HepG2 (cell line): ENCODE data around the gene SSR2. TPM values are rescaled to one million over a fixed set of nuclear protein-coding genes. Genes with fewer than 3 reads are reported as not detected.

Source experiments
- ATAC-seq: fragments of 200-7000 bp; cut with Tn5 transposase; 3 replicates; pipeline ENCODE4 v1.9.1; 2020; ENCODE audit warnings: mild to moderate bottlenecking, moderate library complexity
- BruUV-seq: library from RNA; stranded (reverse); fragments of 400-500 nt; replicated peaks from 2 replicates; lab custom pipeline; 2021; lab: Mats Ljungman, UMichigan
- CTCF ChIA-PET: fragments of 300-600 bp; formaldehyde crosslinking; extraction: SDS; loops from one replicate; lab custom pipeline; 2021; ENCODE audit warnings: low total read pairs, inconsistent platforms, low intra/inter-chr PET ratio; lab: Yijun Ruan, JAX
- POLR2A ChIA-PET: fragments of 350-600 bp; sonication (Branson Sonifier 250); formaldehyde crosslinking; loops from one replicate; lab custom pipeline; 2020; ENCODE audit warnings: antibody characterized with exemption, inconsistent platforms; lab: Yijun Ruan, JAX
- DNase-seq: peaks from one replicate; pipeline ENCODE4 v3.0.0-alpha.2; 2015; ENCODE audit warnings: low spot score
- FAIRE-seq: peaks from 3 replicates; lab custom pipeline; 2011; peaks lifted over from hg19 to GRCh38; lab: Jason Lieb, UNC
- H2AFZ ChIP-seq: one replicate; pipeline ENCODE4 v1.6.1; 2011; ENCODE audit warnings: low read length, inconsistent platforms
- H3K27ac ChIP-seq: fragments of 300-600 bp; 3 replicates; pipeline ENCODE4 v1.8.0; 2011; ENCODE audit warnings: mixed run types, mild to moderate bottlenecking, mixed read lengths, low read length, inconsistent platforms; ENCODE audit not compliant: insufficient read depth; ENCODE audit errors: extremely low read length
- H3K27me3 ChIP-seq, 2 experiments: fragments of 200-600 bp in 1 of 2; 2 replicates in 1 of 2; 3 replicates in 1 of 2; pipeline versions ENCODE4 v1.6.0 to v1.8.0; 2011; ENCODE audit warnings: low read length in 2 of 2, mild to moderate bottlenecking in 2 of 2, moderate library complexity in 2 of 2, inconsistent platforms in 1 of 2; ENCODE audit not compliant: insufficient read depth in 2 of 2, control insufficient read depth in 1 of 2
- H3K36me3 ChIP-seq, 2 experiments: fragments of 200-600 bp in 1 of 2; replicated peaks in 1 of 2; 2 replicates in 1 of 2; 3 replicates in 1 of 2; pipeline versions ENCODE4 v1.5.1 to v1.8.0; 2011; ENCODE audit warnings: low read length in 2 of 2, inconsistent platforms in 1 of 2; ENCODE audit not compliant: insufficient read depth in 2 of 2, control insufficient read depth in 1 of 2
- H3K4me1 ChIP-seq: 2 replicates; pipeline ENCODE4 v1.5.1; 2012; ENCODE audit warnings: low read length, inconsistent platforms; ENCODE audit not compliant: insufficient read depth
- H3K4me2 ChIP-seq: 2 replicates; pipeline ENCODE4 v1.6.0; 2011; ENCODE audit warnings: low read depth, low read length, inconsistent platforms
- H3K4me3 ChIP-seq, 3 experiments: fragments of 200-600 bp in 1 of 3; sonication (generic), shearing (Covaris generic) in 1 of 3; replicated peaks in 1 of 3; 2 replicates each; pipeline ENCODE4 v1.5.1; 2011 to 2016; ENCODE audit warnings: low read length in 3 of 3, inconsistent platforms in 2 of 3, low read depth in 2 of 3, mild to moderate bottlenecking in 2 of 3, control low read depth in 1 of 3, mixed read lengths in 1 of 3; ENCODE audit not compliant: insufficient read depth in 1 of 3
- H3K79me2 ChIP-seq: one replicate; pipeline ENCODE4 v1.6.1; 2011; ENCODE audit warnings: low read length, inconsistent platforms; ENCODE audit not compliant: insufficient read depth
- H3K9ac ChIP-seq: 2 replicates; pipeline ENCODE4 v1.6.0; 2011; ENCODE audit warnings: mild to moderate bottlenecking, low read depth, low read length, inconsistent platforms; ENCODE audit not compliant: insufficient read depth
- H3K9me3 ChIP-seq: 2 replicates; pipeline ENCODE4 v1.5.1; 2012; ENCODE audit warnings: mild to moderate bottlenecking, low read length
- H4K20me1 ChIP-seq: 2 replicates; pipeline ENCODE4 v1.6.0; 2011; ENCODE audit warnings: inconsistent platforms, mild to moderate bottlenecking, low read length, moderate library complexity; ENCODE audit not compliant: insufficient read depth
- ATF1 ChIP-seq: IDR thresholded peaks from 2 replicates; pipeline ENCODE4 v1.6.1; 2016; ENCODE audit warnings: mild to moderate bottlenecking, control low read depth
- BRD4 ChIP-seq: sonication (generic); formaldehyde crosslinking; IDR thresholded peaks from 2 replicates; pipeline ENCODE4 v1.4.0; 2020; ENCODE audit warnings: missing genetic modification reagents
- FOXP1 ChIP-seq, 2 experiments: fragments of 450-650 bp in 1 of 2; IDR thresholded peaks; 2 replicates each; pipeline ENCODE4 v1.6.1; 2017 to 2018; ENCODE audit warnings: antibody characterized with exemption in 1 of 2
- HOXA5 ChIP-seq: sonication (generic); formaldehyde crosslinking; IDR thresholded peaks from 2 replicates; pipeline ENCODE4 v1.4.0; 2020; ENCODE audit warnings: missing genetic modification reagents
- KDM1A ChIP-seq: IDR thresholded peaks from 2 replicates; pipeline ENCODE4 v1.6.1; 2016; ENCODE audit warnings: missing compliant biosample characterization
- KLF9 ChIP-seq: IDR thresholded peaks from 2 replicates; pipeline ENCODE4 v1.6.1; 2016; ENCODE audit warnings: low read depth
- MED13 ChIP-seq: sonication (generic); formaldehyde crosslinking; IDR thresholded peaks from 2 replicates; pipeline ENCODE4 v1.5.0; 2020; ENCODE audit warnings: missing genetic modification reagents
- MNT ChIP-seq: fragments of 450-650 bp; IDR thresholded peaks from 2 replicates; pipeline ENCODE4 v1.6.1; 2016
- NR2F1 ChIP-seq, 2 experiments: fragments of 450-650 bp in 1 of 2; formaldehyde crosslinking in 1 of 2; IDR thresholded peaks; 2 replicates each; pipeline versions ENCODE4 v1.5.0 to v1.6.1; 2016 to 2020; ENCODE audit warnings: mild to moderate bottlenecking in 1 of 2, missing compliant biosample characterization in 1 of 2, missing genetic modification reagents in 1 of 2, moderate library complexity in 1 of 2
- U2AF2 ChIP-seq: fragments of 200-400 bp; formaldehyde crosslinking; IDR thresholded peaks from 2 replicates; pipeline ENCODE4 v1.6.1; 2017; ENCODE audit warnings: low read depth, mild to moderate bottlenecking, low read length
- YEATS2 ChIP-seq: sonication (generic); formaldehyde crosslinking; IDR thresholded peaks from 2 replicates; pipeline ENCODE4 v1.4.0; 2020; ENCODE audit warnings: missing genetic modification reagents, borderline replicate concordance
- ZNF232 ChIP-seq: sonication (generic); formaldehyde crosslinking; IDR thresholded peaks from 2 replicates; pipeline ENCODE4 v1.4.0; 2020; ENCODE audit warnings: missing genetic modification reagents, borderline replicate concordance
- ZNF264 ChIP-seq: sonication (generic); formaldehyde crosslinking; IDR thresholded peaks from 2 replicates; pipeline ENCODE4 v1.4.0; 2020; ENCODE audit warnings: missing genetic modification reagents
- ZNF616 ChIP-seq: sonication (generic); formaldehyde crosslinking; IDR thresholded peaks from 2 replicates; pipeline ENCODE4 v1.5.0; 2020; ENCODE audit warnings: low read depth, mild to moderate bottlenecking, missing genetic modification reagents
- ZNF777 ChIP-seq: sonication (generic); formaldehyde crosslinking; IDR thresholded peaks from 2 replicates; pipeline ENCODE4 v1.4.0; 2020; ENCODE audit warnings: missing genetic modification reagents
- ZNF839 ChIP-seq: sonication (generic); formaldehyde crosslinking; IDR thresholded peaks from 2 replicates; pipeline ENCODE4 v1.4.0; 2020; ENCODE audit warnings: missing genetic modification reagents, mild to moderate bottlenecking, borderline replicate concordance
- WGBS: methylation state at CpG from one replicate; pipeline ENCODE4 v1.1.6; 2017; ENCODE audit warnings: low lambda C conversion rate; 5-methylcytosine and 5-hydroxymethylcytosine counted together
- in situ Hi-C: cut with HindIII; loops from 2 replicates; pipeline ENCODE4 v1.10.0; 2017; ENCODE audit warnings: low pct_unique_long_range_greater_than_20kb; ENCODE audit not compliant: extremely low pct_ligation_motif_present
- intact Hi-C: fragments of 100-400 bp; cut with micrococcal nuclease; formaldehyde crosslinking; loops from one replicate; pipeline ENCODE4 v1.10.0; 2022; ENCODE audit not compliant: unreplicated experiment
- polyA plus RNA-seq, 8 experiments: library from polyadenylated mRNA; depleted of rRNA in 3 of 8; stranded (reverse) in 7 of 8; unstranded in 1 of 8; fragments of >200 nt; fragmentation: Illumina TruSeq in 4 of 8; extraction: Trizol in 4 of 8; gene quantifications; 2 replicates each; pipeline versions ENCODE4 v1.2.1 to v1.2.3, GENCODE V29; 2011 to 2016; ENCODE audit warnings: low read depth in 4 of 8, missing spikeins in 1 of 8, mixed read lengths in 1 of 8; ENCODE audit not compliant: insufficient read depth in 1 of 8
- total RNA-seq, 5 experiments: library from RNA; depleted of rRNA; stranded (reverse); fragments of >200 nt; fragmentation: Illumina TruSeq; extraction: Trizol; gene quantifications; 2 replicates each; pipeline ENCODE4 v1.2.3, GENCODE V29; 2016; ENCODE audit warnings: low read depth in 1 of 5
- TF ChIP-seq, protein P1 (sequence below): sonication (generic); formaldehyde crosslinking; IDR thresholded peaks from 2 replicates; pipeline ENCODE4 v1.8.1; 2022; ENCODE audit warnings: mild to moderate bottlenecking, missing genetic modification reagents
- TF ChIP-seq, protein P2 (sequence below): sonication (generic); formaldehyde crosslinking; IDR thresholded peaks from 2 replicates; pipeline ENCODE4 v1.4.0; 2020; ENCODE audit warnings: missing genetic modification reagents, borderline replicate concordance
- TF ChIP-seq, protein P3 (sequence below): IDR thresholded peaks from 2 replicates; pipeline ENCODE4 v1.6.1; 2018; ENCODE audit warnings: missing genetic modification reagents
- TF ChIP-seq, protein P4 (sequence below): IDR thresholded peaks from 2 replicates; pipeline ENCODE4 v1.6.1; 2016

Gene SSR2
- total and polyA plus RNA-seq, 2 of the 13 experiments (the other 11 are each of a cell fraction or from before 2014, with no cell fraction given), result 284 to 461 TPM

DNA sequence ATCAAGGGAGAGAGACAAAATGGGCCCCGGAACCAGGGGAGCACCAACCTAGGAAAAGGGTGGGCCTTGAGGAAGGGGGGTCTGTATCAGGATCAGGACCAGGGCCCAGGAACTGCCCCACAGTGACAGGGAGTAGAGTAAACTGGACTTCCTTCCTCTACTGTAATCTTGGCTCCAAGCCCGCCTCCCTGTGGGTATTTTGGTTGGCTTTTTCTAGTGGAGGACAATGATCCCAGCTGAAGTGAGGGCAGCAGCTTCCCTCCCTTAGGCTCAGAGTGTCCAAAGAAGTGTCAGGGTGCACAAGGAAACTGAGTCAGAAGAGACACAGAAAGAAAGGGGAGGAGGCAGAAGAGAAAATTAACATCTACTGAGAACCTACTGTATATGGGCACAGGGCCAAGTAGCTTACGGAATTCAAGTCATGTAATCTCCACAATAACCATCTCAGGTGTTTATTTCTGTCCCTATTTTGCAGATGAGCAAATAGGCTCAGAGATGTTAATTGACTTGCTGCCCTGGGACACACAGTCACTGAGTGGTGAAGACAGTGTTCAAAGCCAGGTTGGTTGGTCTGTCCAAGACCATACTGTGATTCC lies 28.0 kb upstream of the SSR2 start:
- H2AFZ ChIP-seq, result no peak overlapping the region
- no peaks in the 10 kb centered on the region; a peak in 1 of 5 replicates for H3K27me3 ChIP-seq
- no peak overlapping the region for H3K27ac ChIP-seq
- peaks cover 11 to 40% of the 10 kb centered on the region in 2 experiments for H3K36me3 ChIP-seq
- CTCF ChIA-PET, result no interaction called here
- in situ Hi-C loops, result no loop called here
- H4K20me1 ChIP-seq, result no peaks in the 10 kb centered on the region
- H3K4me3 ChIP-seq, result no peak overlapping the region
- TF ChIP-seq BRD4 (CRISPR knock-in tag) (no peak), ZNF839 (CRISPR knock-in tag) (no peak), ZNF777 (CRISPR knock-in tag) (no peak), HOXA5 (CRISPR knock-in tag) (no peak), ZNF264 (CRISPR knock-in tag) (no peak), ATF1 (CRISPR knock-in tag) (no peak), ZNF616 (CRISPR knock-in tag) (no peak), ZNF232 (CRISPR knock-in tag) (no peak), NR2F1 (CRISPR knock-in tag; IDR thresholded peaks at IDR 0.05) (no peak), FOXP1 (IDR thresholded peaks at IDR 0.05) (no peak), FOXP1 (CRISPR knock-in tag; IDR thresholded peaks at IDR 0.05) (no peak), YEATS2 (CRISPR knock-in tag) (no peak), KDM1A (CRISPR knock-in tag) (no peak), U2AF2 (no peak), KLF9 (CRISPR knock-in tag) (no peak), MNT (no peak), MED13 (no peak)
- TF ChIP-seq, protein P1, sequence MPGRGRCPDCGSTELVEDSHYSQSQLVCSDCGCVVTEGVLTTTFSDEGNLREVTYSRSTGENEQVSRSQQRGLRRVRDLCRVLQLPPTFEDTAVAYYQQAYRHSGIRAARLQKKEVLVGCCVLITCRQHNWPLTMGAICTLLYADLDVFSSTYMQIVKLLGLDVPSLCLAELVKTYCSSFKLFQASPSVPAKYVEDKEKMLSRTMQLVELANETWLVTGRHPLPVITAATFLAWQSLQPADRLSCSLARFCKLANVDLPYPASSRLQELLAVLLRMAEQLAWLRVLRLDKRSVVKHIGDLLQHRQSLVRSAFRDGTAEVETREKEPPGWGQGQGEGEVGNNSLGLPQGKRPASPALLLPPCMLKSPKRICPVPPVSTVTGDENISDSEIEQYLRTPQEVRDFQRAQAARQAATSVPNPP, result no peak
- TF ChIP-seq, protein P2, sequence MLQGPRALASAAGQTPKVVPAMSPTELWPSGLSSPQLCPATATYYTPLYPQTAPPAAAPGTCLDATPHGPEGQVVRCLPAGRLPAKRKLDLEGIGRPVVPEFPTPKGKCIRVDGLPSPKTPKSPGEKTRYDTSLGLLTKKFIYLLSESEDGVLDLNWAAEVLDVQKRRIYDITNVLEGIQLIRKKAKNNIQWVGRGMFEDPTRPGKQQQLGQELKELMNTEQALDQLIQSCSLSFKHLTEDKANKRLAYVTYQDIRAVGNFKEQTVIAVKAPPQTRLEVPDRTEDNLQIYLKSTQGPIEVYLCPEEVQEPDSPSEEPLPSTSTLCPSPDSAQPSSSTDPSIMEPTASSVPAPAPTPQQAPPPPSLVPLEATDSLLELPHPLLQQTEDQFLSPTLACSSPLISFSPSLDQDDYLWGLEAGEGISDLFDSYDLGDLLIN (CRISPR knock-in tag), result no peak
- TF ChIP-seq, protein P3, sequence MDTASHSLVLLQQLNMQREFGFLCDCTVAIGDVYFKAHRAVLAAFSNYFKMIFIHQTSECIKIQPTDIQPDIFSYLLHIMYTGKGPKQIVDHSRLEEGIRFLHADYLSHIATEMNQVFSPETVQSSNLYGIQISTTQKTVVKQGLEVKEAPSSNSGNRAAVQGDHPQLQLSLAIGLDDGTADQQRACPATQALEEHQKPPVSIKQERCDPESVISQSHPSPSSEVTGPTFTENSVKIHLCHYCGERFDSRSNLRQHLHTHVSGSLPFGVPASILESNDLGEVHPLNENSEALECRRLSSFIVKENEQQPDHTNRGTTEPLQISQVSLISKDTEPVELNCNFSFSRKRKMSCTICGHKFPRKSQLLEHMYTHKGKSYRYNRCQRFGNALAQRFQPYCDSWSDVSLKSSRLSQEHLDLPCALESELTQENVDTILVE (CRISPR knock-in tag), result no peak
- TF ChIP-seq, protein P4, sequence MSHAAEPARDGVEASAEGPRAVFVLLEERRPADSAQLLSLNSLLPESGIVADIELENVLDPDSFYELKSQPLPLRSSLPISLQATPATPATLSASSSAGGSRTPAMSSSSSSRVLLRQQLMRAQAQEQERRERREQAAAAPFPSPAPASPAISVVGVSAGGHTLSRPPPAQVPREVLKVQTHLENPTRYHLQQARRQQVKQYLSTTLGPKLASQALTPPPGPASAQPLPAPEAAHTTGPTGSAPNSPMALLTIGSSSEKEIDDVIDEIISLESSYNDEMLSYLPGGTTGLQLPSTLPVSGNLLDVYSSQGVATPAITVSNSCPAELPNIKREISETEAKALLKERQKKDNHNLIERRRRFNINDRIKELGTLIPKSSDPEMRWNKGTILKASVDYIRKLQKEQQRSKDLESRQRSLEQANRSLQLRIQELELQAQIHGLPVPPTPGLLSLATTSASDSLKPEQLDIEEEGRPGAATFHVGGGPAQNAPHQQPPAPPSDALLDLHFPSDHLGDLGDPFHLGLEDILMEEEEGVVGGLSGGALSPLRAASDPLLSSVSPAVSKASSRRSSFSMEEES (CRISPR knock-in tag), result no peak
- TF ChIP-seq, all 625 proteins: peak for 0
- no peak for DNase-seq
- Histone ChIP-seq H3K9me3 (no peaks in the 10 kb centered on the region), H3K9ac (no peak overlapping the region), H3K4me1 (peaks cover 13% of the 10 kb centered on the region), H3K4me2 (no peak overlapping the region), H3K79me2 (peaks cover 9% of the 10 kb centered on the region)
- WGBS, result 98% methylated on average over 3 of the region's 3 CpGs
- intact Hi-C loops, result no loop called here
- no TSS peak for BruUV-seq
- POLR2A ChIA-PET, result no interaction called here
- FAIRE-seq, result no peak
- ATAC-seq, result no peak
